HG02759 (cell line): Measurements from ENCODE around the gene C6orf15.
A peak's percentile ranks its signal among the peaks of the same experiment; 100 is the strongest.

Source experiments
- ATAC-seq: cut with Tn5 transposase; IDR thresholded peaks from one replicate; pipeline ENCODE4 v1.9.1; 2021; ENCODE audit warnings: mild to moderate bottlenecking, moderate library complexity; ENCODE audit not compliant: unreplicated experiment

C6orf15 gene

GRCh38 chr6:31112478-31112877 is at the start of gene C6orf15:
C6orf15 (minus strand) TSS chr6:31112575; CDS start chr6:31112555, 20 bp downstream.
- no peak for ATAC-seq

GRCh38 chr6:31161216-31162126 is 49.1 kb upstream of the C6orf15 start:
- ATAC-seq = no peak

- peak; percentile 1 for ATAC-seq
Observed at GRCh38 chr6:31158863-31159855, 46.8 kb upstream of the C6orf15 start.

- ATAC-seq = peak; percentile 86
Observed at GRCh38 chr6:31158140-31158862, 45.9 kb upstream of the C6orf15 start, which contains the start of gene TCF19. TCF19 (plus strand) TSS chr6:31158589; CDS start chr6:31159470, 881 bp downstream.

GRCh38 chr6:31157513-31158139 is 45.3 kb upstream of the C6orf15 start, which contains the start of gene CCHCR1:
CCHCR1 (minus strand) TSS chr6:31157802; CDS start chr6:31157600, 202 bp downstream.
- ATAC-seq = no peak

GRCh38 chr6:31156641-31157040 is 44.3 kb upstream of the C6orf15 start:
- no peak for ATAC-seq

GRCh38 chr6:31154436-31154835 is 42.1 kb upstream of the C6orf15 start:
- no peak for ATAC-seq

- ATAC-seq = no peak
Observed at GRCh38 chr6:31152781-31153180, 40.4 kb upstream of the C6orf15 start.

GRCh38 chr6:31149827-31150447 is 37.6 kb upstream of the C6orf15 start:
- no peak for ATAC-seq

- ATAC-seq = no peak
Observed at GRCh38 chr6:31145386-31145785, 33.0 kb upstream of the C6orf15 start.

- ATAC-seq = no peak
Observed at GRCh38 chr6:31144970-31145340, 32.6 kb upstream of the C6orf15 start.

GRCh38 chr6:31144296-31144969 is 32.1 kb upstream of the C6orf15 start:
- no peak for ATAC-seq

GRCh38 chr6:31143148-31143547 is 30.8 kb upstream of the C6orf15 start:
- no peak for ATAC-seq

- no peak for ATAC-seq
Observed at GRCh38 chr6:31142361-31142761, 30.0 kb upstream of the C6orf15 start.

GRCh38 chr6:31140643-31141042 is 28.3 kb upstream of the C6orf15 start:
- ATAC-seq = no peak

- no peak for ATAC-seq
Observed at GRCh38 chr6:31139599-31139998, 27.2 kb upstream of the C6orf15 start.

GRCh38 chr6:31138982-31139381 is 26.6 kb upstream of the C6orf15 start, which contains the start of gene PSORS1C2:
PSORS1C2 (minus strand) TSS chr6:31139066; CDS start chr6:31139026, 40 bp downstream.
- no peak for ATAC-seq

GRCh38 chr6:31135710-31136109 is 23.3 kb upstream of the C6orf15 start:
- no peak for ATAC-seq

- no peak for ATAC-seq
Observed at GRCh38 chr6:31132806-31133205, 20.4 kb upstream of the C6orf15 start.
